ENCODE measurements around the gene MAD2L2. TPM values are rescaled to one million over a fixed set of nuclear protein-coding genes. Genes with fewer than 3 reads are reported as not detected.

The MAD2L2 gene
- total and polyA plus RNA-seq, 8 donors = 25.7 to 56.1 (median 45.6) TPM

GRCh38 chr1:11647333-11647732, 33.6 kb downstream of the MAD2L2 start:
- Histone ChIP-seq H3K27ac (no peak overlapping the region), H3K36me3 (no peaks in the 10 kb centered on the region), H3K4me3 (no peak overlapping the region), H3K9me3 (no peaks in the 10 kb centered on the region), H3K27me3 (peaks cover 11 to 40% of the 10 kb centered on the region in 2 donors), H3K4me1 (peaks cover 0 to 24% of the 10 kb centered on the region in 2 donors)
- intact Hi-C loops (cut with DNase I) = loop anchor here in 1 of 2 donors (10.0 kb wide), 1 partner anchor 613 kb away; no protein-coding TSS in a partner anchor
- ATAC-seq (no peak), DNase-seq (no peak)
- TF ChIP-seq, protein P1, sequence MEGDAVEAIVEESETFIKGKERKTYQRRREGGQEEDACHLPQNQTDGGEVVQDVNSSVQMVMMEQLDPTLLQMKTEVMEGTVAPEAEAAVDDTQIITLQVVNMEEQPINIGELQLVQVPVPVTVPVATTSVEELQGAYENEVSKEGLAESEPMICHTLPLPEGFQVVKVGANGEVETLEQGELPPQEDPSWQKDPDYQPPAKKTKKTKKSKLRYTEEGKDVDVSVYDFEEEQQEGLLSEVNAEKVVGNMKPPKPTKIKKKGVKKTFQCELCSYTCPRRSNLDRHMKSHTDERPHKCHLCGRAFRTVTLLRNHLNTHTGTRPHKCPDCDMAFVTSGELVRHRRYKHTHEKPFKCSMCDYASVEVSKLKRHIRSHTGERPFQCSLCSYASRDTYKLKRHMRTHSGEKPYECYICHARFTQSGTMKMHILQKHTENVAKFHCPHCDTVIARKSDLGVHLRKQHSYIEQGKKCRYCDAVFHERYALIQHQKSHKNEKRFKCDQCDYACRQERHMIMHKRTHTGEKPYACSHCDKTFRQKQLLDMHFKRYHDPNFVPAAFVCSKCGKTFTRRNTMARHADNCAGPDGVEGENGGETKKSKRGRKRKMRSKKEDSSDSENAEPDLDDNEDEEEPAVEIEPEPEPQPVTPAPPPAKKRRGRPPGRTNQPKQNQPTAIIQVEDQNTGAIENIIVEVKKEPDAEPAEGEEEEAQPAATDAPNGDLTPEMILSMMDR (IDR thresholded peaks at IDR 0.05) = no peak

GRCh38 chr1:11646317-11646716, 34.6 kb downstream of the MAD2L2 start:
- Histone ChIP-seq H3K4me3 (no peak overlapping the region), H3K27ac (no peak overlapping the region), H3K9me3 (no peaks in the 10 kb centered on the region), H3K36me3 (no peaks in the 10 kb centered on the region), H3K4me1 (peaks cover 0 to 24% of the 10 kb centered on the region in 2 donors), H3K27me3 (peaks cover 11 to 38% of the 10 kb centered on the region in 2 donors)
- intact Hi-C loops (cut with DNase I) = loop anchor here in 1 of 2 donors (10.0 kb wide), 1 partner anchor 612 kb away; no protein-coding TSS in a partner anchor
- TF ChIP-seq, protein P1 (IDR thresholded peaks at IDR 0.05) = no peak
- ATAC-seq (no peak), DNase-seq (no peak)

GRCh38 chr1:11645670-11646265, 35.2 kb downstream of the MAD2L2 start:
- ATAC-seq = peak; percentile 46
- intact Hi-C loops (cut with DNase I) = loop anchor here in 1 of 2 donors (10.0 kb wide), 1 partner anchor 611 kb away; no protein-coding TSS in a partner anchor

DNA sequence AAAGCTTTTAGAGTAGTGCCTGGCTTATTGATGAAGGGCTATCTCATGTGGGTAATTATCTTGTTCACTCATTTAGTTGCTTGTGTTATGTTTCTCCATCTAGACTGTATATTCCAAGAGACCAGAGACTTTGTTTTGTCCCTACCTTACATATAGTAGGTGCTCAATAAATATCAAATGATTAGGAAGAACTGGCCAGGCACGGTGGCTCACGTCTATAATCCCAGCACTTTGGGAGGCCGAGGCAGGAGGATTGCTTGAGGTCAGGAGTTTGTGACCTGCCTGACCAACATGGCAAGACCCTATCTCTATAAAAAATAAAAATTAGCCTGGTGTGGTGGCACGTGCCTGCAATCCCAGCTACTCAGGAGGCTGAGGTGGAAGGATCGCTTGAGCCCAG, 35.7 kb downstream of the MAD2L2 start:
- Histone ChIP-seq H3K4me1 (peaks cover 0 to 18% of the 10 kb centered on the region in 2 donors), H3K27me3 (peaks cover 11 to 34% of the 10 kb centered on the region in 2 donors), H3K36me3 (no peaks in the 10 kb centered on the region), H3K27ac (no peak overlapping the region), H3K4me3 (no peak overlapping the region), H3K9me3 (no peaks in the 10 kb centered on the region)
- TF ChIP-seq, protein P1 (IDR thresholded peaks at IDR 0.05) = no peak
- intact Hi-C loops (cut with DNase I) = loop anchor here in 1 of 2 donors (10.0 kb wide), 1 partner anchor 610 kb away; no protein-coding TSS in a partner anchor
- no peak for DNase-seq
- ATAC-seq = no peak

More at GRCh38 chr1:11645670-11646265, 35.2 kb downstream of the MAD2L2 start:
- H3K27ac ChIP-seq = no peak overlapping the region
- no peaks in the 10 kb centered on the region for H3K36me3 ChIP-seq
- TF ChIP-seq, protein P1 (IDR thresholded peaks at IDR 0.05) = peak; percentile 79 to 84
- H3K4me1 ChIP-seq = peaks cover 0 to 23% of the 10 kb centered on the region in 2 donors
- peaks cover 11 to 37% of the 10 kb centered on the region in 2 donors for H3K27me3 ChIP-seq
- peak in 3 of 4 donors; percentile 75 to 94 (median 76) for DNase-seq
- H3K9me3 ChIP-seq = no peaks in the 10 kb centered on the region
- no peak overlapping the region for H3K4me3 ChIP-seq

DNA sequence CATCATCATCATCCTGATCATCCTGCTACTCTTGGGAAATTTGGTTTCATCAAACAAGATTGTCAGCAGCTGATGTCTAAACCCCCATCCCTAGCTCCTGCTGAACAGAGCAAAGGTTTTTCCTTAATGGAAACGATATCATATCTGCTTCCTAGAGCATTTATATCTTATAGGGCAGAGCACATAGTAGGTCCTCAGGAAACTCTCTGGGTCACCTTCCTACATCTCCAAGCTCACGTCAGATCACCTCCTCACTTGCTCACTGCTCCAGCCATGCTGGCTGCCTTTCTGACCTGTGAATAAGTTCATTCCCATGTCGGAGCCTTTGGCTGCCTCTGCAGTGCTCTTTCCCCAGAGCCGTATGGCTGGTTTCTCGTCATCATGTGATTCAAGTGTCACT, 37.2 kb downstream of the MAD2L2 start:
- intact Hi-C loops (cut with DNase I) = loop anchor here in 1 of 2 donors (10.0 kb wide), 1 partner anchor 609 kb away; no protein-coding TSS in a partner anchor
- Histone ChIP-seq H3K4me1 (peaks cover 0 to 3% of the 10 kb centered on the region in 2 donors), H3K36me3 (no peaks in the 10 kb centered on the region), H3K9me3 (no peaks in the 10 kb centered on the region), H3K4me3 (no peak overlapping the region), H3K27me3 (peaks cover 0 to 33% of the 10 kb centered on the region in 2 donors), H3K27ac (no peak overlapping the region)
- no peak for DNase-seq
- no peak for ATAC-seq
- TF ChIP-seq, protein P1 (IDR thresholded peaks at IDR 0.05) = no peak

Data from left lung (tissue), 10 donors.